ENCODE data around the gene PKD1.

Gene PKD1

DNA sequence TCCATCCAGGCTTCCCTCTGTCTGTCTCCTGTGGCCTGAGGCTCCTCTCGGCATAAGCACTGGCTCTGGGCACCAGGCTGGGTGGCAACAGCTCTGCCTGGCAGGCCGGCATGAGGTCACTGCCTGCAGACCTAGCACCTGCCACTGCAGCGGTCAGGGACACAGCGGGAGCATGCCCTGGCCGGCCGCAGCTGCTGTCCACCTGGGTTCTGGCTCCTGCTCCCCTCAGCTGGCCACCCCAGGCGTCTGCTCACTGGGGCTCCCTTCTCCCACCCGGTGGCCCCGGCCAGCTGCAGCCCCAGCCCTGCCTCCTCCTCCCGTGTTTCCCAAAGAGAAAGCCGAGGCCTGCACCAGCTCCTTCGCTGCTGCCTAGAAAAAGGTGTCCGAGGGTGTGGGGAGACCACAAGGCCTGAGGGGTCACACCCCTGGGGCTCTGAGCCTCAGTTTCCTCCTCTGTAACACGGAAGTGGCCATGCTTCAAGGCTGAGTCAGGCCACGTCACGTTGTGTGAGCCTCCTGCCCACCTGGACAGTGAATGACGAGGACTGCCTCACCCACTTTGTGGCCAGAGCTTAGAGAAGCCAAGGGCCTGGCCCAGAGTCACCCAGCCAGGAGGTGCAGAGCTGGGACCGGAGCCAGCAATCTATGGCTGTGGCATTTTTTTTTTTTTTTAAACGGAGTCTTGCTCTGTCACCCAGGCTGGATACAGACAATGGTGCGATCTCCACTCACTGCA is 94.7 kb downstream of the PKD1 start:
- DNase-seq (ENCODE audit: low read depth): no peak
- H3K4me3 ChIP-seq (ENCODE audit: low read depth, low read length): no peak overlapping the region
- TF ChIP-seq, protein P1, sequence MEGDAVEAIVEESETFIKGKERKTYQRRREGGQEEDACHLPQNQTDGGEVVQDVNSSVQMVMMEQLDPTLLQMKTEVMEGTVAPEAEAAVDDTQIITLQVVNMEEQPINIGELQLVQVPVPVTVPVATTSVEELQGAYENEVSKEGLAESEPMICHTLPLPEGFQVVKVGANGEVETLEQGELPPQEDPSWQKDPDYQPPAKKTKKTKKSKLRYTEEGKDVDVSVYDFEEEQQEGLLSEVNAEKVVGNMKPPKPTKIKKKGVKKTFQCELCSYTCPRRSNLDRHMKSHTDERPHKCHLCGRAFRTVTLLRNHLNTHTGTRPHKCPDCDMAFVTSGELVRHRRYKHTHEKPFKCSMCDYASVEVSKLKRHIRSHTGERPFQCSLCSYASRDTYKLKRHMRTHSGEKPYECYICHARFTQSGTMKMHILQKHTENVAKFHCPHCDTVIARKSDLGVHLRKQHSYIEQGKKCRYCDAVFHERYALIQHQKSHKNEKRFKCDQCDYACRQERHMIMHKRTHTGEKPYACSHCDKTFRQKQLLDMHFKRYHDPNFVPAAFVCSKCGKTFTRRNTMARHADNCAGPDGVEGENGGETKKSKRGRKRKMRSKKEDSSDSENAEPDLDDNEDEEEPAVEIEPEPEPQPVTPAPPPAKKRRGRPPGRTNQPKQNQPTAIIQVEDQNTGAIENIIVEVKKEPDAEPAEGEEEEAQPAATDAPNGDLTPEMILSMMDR (IDR thresholded peaks at IDR 0.05; ENCODE audit: insufficient read depth, low read depth, low read length, missing control alignments): no peak

DNA sequence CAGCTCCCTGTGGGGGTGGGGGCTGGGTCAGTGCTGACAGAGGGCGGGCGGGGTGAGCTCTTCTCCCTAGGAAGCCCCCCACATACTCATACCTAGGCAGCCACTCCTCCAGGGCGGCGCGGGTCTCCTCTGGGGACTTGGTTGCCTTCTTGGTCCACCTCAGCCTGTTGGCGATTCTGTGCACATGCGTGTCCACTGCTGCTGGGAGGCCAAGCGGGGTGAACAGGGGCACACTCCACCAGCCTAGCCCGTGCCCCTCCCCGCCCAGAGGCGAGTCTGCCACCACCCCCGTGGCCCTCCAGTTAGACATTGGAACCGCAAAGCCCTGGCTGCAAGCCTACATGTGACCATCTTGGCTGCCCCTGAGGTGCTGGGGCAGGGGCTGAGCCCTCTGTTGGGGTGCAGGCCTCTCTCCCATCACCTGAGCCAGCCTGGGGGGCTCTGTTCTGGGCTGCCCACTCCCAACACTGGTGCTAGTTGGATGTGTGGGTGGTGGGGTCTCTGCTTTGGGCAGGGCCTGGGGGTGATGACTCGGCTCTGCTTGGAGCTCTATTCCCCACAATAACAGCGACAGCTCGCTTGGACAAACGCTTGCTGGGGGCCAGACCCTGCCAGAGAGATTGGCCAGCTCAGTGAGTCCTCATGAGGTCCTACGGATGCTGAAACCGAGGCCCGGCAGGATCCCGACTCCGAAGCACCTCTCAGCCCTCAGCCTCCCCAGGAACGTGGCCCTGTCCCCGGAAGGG is 95.5 kb downstream of the PKD1 start:
- DNase-seq (ENCODE audit: low read depth): no peak
- H3K4me3 ChIP-seq (ENCODE audit: low read depth, low read length): no peak overlapping the region
- TF ChIP-seq, protein P1 (IDR thresholded peaks at IDR 0.05; ENCODE audit: insufficient read depth, low read depth, low read length, missing control alignments): no peak

DNA sequence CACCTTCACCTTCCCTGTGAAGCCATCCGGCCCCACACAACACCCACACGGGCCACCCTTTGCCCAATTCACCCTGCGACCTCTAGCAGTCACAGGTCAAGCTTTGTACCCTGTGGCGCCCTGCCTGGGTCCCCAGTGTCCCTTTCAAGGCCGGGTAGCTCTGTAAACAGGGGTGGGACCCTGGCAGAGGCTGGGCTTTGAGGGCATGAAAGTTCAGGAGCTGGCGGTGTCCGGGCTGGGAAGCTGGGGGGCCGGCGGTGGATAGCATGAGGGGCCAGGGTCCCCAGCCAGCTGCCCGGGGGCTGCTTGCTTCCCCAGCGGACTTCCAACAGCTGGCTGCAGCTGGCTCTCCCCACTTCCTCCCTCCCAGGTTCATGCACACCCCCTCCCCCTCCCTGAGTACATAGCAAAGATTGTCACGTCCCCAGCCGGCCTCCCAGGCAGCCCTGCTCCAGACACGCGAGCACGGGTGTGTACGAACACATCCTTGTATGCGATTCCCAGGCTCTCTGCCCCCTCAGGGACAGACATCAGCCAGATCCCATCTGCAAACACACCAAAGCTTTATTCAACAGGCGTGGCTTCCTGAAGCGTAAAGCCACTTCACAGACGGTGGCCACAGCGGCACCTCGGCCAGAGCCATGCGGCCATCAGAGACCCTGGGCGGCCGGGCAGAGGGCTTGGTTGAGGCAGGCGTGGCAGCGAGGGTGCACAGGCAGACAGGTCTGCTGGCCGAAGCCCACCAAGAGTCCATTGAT is 96.2 kb downstream of the PKD1 start:
- TF ChIP-seq, protein P1 (IDR thresholded peaks at IDR 0.05; ENCODE audit: insufficient read depth, low read depth, low read length, missing control alignments): no peak
- H3K4me3 ChIP-seq (ENCODE audit: low read depth, low read length): no peak overlapping the region
- no peak for DNase-seq (ENCODE audit: low read depth)
